Ureter (tissue), 1 donor: ENCODE data around the gene SNTG2. TPM values are rescaled to one million over a fixed set of nuclear protein-coding genes. Genes with fewer than 3 reads are reported as not detected.
"Not testable (repeated sequence)": the region's sequence is repeated elsewhere in the genome, so short reads cannot be mapped to it uniquely, and the experiment has no call there.

Source experiments
- DNase-seq: peaks from one replicate; pipeline ENCODE4 v3.0.0-alpha.2; 2020; ENCODE audit warnings: low spot score
- total RNA-seq: library from RNA; stranded (reverse); gene quantifications from one replicate; pipeline ENCODE4 v1.2.4, GENCODE V29; 2023
- donor health status: DM: yes; HTN: yes; CAD: no.

The SNTG2 gene
- total RNA-seq: 9.9 TPM

DNA sequence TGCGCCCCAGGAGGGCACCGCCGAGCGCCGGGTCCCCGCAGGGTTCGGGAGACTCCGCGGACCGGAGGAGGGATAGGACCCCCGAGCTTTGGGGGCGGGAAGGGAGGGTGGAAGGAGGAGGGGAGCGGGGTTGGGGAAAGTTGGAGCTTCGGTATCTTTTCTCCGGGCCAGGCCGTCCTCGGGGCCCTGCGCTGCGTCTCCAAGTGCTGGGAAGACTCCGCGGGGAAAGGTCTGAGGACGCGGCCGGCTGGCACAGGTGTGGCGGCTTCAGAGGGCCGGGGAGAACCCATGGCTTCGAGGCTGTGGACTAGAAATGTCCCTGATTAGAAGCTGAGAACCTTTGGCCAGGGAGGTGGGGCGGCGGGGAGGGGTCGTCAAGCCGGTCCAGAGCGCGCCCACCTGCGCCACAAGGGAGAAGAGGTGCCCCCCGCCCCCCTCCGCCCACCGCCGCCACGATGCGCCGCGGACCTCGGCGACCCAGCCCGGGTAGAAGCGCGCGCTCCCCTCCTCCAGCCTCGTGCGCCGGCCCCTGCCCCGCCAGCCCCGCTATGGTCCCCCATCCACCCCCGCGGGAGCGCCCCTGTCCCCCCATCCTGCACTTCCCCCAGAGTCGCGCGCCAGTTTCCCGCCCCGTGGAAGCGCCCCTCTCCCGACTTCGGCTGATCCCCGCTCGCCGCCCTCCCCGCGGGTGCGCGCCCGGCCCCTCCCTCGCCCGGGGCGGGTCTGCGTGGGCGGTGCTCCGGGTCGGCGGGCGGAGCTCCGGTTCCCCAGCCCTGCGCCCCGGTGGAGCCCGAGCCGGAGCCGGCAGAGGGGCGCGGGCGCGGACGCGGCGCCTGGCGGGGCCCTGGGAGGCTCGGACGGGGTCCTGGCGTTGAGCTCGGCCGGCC, at the start of gene SNTG2:
TSS of gene SNTG2 (plus strand) at position 770 of the 887 bp plus-strand sequence. CDS start 148 bp downstream, outside the sequence.
- DNase-seq: no peak

DNA sequence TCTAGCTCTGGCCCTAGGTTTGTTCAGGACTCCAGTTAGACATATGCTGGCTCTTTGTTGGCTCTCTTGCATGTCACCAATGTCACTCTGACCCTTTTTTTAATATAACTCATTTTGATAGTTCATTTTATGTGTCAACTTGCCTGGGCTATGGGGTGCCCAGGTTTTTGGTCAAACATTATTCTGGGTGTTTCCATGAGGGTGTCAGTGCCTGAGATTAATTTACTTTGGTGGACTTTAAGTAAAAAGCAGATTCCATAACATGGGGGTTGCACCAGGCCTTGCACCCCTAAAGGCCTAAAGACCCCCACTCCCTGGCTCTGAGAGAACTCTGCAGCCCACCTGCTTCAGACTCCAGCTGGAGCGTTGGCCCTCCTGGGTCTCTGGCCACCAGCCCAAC, 48.1 kb upstream of the SNTG2 start:
- DNase-seq: peak; percentile 17

DNA sequence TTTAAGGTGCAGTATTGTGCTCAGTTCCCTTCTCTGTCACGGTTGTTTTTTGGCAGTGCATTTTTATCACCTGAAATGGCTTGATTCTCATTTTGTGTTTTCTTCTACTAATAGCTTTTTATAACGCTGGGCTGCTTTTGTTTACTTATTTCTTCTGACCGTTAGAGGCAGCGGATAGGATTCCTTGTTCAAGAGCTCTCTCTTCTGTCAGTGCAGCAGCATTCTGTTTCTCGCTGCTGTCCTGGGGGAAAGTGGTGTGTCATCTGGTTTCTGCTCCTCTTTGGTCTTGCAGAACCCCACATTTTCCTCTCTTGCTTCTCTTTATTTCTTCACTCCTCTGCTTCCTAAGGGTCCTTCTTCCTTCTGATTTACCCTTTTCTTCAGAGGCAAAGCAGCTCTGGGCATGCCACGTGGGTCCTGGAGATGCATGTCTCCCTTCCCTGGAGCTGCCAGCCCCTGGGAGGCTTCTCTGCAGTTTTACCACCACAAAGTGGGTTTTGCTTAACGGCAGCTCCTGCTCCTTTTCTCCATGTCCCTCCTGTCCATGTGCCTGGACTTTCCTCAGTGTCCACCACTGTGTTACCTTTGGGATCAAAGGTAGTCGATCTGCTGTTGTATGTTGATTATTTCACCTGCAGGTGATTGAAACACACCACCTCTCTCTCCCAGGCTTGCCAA, 47.3 kb upstream of the SNTG2 start:
- peak; percentile 12 for DNase-seq

DNA sequence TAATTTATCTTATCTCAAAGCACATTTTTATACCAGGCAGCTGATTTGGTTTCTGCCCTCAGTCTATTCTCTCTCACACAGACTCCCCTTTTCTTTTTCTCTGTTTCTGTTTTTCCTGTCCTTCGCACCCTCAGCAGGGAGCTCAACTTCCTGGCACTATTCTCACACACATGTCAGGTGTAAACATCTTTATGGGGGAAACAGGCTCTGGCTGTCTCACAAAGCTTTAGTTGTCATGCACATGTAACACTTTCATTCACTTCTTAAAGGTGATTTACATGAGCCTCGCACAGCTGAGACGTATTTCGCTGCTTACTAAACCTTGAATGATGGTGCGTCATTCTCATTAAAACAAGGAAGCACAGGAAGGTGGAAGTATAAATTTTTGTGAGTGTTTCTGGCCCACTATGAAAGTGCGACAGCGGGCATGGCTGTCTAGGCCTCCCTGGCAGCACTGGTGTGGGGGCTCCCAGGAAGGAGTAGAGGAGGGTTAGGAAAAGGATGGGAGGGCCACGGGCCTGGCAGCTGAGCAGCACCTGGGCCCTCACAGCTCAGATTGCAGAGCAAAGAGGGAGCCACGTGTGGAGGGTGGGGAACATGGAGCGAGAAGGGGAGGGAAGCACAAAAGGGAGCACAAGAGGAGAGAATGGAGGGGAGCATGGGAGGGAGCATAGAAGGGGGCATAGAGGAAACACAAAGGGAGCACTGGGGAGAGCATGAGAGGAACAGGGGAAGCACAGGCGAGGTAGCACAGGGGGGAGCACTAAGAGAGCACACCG, 46.2 kb upstream of the SNTG2 start:
- peak; percentile 13 for DNase-seq

DNA sequence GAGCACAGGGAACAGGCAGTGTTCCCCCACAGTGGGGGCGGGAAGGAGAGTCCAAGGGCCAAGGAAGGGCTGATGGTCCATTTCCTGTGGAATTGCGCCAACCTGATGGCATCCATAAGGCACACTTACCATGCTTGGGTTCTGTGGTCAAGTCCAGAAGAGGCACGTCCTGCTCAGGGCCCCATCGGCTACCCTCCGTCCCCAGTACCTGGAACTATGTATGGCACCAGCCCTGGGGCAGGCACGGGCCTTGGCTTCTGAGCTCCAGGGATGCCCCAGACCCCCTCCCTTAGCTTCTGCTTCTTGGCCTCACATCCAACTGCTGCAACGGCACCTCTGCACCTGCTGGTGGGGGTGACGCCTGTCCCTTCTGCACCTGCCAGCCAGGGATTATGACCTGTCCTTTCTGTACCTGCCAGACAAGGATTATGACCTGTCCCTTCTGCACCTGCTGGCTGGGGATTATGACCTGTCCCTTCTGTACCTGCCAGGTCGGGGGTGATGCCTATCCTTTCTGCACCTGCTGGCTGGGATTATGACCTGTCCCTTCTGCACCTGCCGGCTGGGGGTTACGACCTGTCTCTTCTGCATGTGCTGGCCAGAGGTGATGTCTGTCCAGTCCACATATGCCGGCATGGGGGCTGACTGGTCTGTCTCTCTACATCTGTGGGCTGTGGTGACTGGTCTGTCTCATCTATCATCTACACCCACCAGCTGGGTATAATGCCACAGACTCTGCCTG, 45.4 kb upstream of the SNTG2 start:
- DNase-seq: peak; percentile 25

DNA sequence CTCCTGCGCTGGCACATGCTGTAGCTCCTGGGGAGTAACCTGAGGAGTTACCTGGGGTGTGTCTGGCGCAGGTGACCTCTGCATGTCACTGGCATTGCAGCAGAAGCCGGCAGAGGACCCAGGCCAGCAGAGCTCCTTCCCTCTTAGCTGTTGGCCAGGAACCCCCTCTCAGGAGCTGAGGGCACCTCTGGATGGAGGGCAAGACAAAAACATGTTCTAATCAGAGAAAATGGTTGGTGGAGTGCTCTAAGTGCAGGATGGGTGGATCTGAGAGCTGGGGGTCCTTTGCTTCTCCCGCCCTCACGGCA, 44.9 kb upstream of the SNTG2 start:
- peak; percentile 18 for DNase-seq

DNA sequence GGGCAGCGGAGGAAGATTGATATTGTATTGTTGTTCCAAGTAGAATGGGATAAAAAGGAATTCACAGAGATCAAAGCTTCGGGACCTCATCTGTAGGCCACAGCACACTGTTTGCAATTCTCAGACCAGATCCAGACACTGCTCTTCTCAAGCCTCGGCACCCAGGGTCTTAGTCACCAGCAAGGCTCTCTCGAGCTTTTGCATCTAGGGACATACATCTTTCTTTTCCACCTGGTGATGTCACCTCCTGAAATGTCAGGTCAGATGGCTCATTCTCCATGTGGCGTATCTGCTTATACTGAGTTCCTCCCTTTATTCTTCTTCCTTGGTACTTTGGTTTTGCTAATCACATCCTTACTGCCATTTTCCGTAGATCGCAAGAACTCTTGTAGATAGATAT, 42.9 kb upstream of the SNTG2 start:
- no peak for DNase-seq

DNA sequence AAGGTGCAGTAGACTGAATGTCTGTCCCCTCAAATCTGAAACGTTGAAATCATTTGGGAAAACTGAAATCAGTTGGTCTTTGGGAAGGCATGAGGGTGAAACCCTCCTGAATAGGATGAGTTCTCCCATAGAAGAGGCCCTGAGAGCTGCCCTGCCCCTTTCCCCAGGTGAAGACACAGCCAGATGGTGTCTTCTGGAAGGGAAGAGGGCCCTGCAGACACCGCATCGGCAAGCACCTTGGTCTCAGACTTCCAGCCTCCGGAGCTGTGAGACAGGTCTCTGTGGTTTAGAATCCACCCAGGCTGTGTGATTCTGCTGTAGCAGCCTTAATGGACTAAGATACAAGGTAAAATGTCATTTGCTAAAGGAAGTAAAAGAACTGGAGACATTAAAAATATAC, 42.1 kb upstream of the SNTG2 start:
- no peak for DNase-seq

DNA sequence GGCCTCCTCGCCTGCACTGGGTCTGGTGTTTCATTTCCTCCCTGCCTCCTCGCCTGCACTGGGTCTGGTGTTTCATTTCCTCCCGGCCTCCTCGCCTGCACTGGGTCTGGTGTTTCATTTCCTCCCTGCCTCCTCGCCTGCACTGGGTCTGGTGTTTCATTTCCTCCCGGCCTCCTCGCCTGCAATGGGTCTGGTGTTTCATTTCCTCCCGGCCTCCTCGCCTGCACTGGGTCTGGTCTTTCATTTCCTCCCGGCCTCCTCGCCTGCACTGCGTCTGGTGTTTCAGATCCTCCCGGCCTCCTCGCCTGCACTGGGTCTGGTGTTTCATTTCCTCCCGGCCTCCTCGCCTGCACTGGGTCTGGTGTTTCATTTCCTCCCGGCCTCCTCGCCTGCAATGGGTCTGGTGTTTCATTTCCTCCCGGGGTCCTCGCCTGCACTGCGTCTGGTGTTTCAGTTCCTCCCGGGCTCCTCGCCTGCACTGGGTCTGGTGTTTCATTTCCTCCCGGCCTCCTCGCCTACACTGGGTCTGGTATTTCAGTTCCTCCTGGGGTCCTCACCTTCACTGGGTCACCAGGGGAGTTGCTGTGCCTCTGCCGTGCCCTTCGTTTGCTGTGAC, 40.8 kb upstream of the SNTG2 start:
- not testable (repeated sequence) for DNase-seq

DNA sequence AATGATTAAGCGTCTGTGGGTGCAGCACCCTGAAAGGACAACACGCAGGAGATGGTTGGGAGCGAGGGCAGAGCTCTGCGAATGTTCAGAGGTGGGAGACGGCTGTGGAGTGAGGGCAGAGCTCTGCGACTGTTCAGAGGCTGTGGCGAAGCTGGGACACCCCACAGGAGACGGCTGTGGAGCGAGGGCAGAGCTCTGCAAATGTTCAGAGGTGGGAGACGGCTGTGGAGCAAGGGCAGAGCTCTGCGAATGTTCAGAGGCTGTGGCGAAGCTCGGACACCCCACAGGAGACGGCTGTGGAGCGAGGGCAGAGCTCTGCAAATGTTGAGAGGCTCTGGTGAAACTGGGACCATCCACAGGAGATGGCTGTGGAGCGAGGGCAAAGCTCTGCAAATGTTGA, 40.0 kb upstream of the SNTG2 start:
- no peak for DNase-seq

DNA sequence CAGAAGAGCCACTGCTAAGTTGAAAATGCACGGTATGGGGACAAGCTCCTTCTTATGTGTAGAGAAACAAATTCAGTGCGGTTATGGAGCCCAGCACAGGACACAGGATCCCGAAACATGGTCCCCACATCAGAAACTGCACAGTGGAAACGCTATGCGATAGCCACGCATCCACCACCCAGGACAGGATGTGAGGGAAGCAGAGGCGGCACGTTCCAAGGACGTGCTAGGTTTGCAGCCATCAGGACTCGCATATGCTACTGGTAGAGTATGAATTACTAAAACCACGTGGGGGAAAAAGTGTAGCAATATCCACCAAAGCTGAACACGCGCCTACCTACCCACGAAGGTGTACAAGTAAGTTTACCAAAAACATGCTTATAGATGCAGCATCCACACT, 34.7 kb upstream of the SNTG2 start:
- DNase-seq: no peak

DNA sequence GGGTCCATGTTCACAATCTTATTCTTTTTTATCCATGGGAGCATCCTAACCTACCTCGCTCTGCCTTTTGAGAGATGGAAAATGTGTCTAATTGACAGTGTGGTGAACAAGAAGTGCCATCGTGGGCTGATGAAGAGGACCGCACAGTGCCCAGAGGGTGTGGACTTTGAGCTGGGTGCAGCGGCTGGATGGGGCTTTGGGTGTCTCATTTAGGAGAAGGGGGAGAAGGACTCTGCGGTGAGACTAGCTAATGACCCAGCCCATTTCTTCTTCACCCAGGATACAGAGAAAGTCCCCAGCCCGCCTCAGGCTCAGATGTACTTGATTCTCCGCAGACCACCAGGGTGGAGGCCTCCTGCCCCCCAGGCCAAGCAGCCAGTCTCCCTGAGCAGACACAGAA, 33.7 kb upstream of the SNTG2 start:
- no peak for DNase-seq

DNA sequence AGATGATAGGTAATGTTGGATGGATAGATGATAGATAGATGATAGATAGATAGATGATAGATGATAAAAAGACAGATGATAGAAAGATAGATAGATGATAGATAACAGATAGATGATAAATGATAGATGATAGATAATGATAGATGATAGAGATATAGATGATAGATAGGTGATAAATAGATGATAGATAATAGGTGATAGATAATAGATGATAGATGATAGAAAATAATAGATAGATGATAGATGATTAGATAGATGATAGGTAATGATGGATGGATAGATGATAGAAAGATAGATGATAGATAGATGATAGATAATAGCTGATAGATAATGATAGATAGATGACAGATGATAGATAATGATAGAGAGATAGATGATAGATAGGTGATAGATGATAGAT, 31.0 kb upstream of the SNTG2 start:
- DNase-seq: no peak

DNA sequence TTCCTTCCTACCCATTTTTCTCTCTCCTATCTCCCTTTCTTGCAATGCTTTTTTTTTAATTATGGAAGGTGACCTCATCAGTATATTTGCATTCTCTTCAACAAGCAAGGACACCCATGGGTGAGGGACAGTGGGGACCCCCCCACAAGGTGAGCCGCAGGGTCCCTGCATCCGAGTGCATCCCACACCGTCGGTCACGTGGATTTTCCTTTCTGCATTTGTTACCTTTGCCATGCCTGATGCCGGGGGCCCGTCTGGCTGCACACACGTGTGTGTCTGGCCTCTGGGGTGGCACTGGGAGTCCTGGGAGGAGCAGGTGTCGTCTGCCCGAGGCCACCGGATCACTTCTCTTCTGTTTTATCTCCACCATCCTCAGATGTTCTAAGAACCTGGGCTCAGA, 30.1 kb upstream of the SNTG2 start:
- no peak for DNase-seq

DNA sequence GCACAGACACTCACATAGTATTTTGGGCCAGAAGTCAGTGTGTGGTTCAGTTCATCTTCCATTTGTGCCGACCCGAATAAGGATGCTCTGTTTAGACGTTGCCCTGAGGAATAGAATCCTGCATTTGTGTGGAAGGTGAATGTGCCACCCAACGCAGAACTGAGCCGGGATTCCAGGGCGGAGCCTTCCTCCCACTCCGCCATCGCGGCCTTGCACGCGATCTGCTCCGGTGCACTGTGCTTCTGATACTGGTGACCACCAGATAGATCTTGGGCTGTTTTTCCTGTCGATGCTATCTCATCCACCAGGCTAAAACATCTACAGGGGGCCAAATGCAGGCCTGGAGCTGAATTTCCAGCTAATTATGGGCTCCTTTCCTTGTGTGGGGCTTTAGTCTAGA, 29.6 kb upstream of the SNTG2 start:
- no peak for DNase-seq

DNA sequence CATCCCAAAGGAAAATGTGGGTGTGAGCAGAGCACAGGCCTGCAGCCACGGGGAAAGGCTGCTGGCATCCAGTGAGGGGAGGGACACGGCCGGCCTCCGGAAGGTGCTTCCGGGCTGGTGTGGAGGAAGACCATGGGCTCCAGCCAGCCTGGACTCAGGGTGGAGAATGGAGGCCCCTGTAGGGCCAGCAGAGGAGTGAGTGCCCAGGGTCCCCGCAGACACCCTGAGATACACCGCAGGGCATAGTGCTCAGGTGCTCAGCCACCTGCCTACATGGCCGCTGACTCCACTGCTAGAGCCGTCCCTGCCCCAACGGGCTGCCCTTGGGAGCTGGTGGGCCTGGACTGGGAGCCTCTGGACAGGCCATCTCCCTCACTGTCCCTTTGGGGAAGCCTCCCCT, 28.5 kb upstream of the SNTG2 start:
- no peak for DNase-seq

DNA sequence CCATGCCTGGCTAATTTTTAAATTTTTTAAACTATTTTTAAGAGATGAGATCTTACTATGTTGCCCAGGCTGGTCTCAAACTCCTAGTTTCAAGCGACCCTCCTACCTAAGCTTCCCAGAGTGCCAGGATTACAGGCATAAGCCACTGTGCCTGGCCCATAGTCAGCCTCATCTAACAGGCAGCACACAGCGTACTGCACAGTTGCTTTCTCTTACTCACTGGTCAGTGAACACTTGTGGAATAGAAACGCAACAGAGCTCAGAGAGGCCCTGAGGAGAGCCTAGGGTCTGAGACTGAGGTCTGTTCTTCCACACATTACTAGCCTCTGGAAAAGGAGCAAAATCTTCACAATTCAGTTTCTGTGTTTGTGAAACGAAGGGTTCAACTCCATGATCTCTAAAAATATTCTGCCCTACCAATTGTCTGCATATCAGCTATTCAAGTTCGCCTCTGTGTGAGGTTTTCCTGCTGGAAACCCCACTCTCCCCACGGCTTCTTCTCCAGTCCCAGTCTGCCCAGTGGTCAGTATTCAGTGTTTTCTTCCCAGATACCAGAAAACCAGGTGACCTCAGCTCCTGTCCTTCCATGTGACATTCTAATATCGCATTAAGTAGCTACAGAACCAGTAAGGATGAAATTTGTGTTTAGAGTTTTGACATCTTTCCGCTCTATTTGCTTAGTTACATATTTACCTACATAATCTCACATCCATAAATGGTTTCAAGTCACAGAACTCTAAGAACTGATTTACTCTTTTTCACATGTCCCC, 26.6 kb upstream of the SNTG2 start:
- DNase-seq: no peak

DNA sequence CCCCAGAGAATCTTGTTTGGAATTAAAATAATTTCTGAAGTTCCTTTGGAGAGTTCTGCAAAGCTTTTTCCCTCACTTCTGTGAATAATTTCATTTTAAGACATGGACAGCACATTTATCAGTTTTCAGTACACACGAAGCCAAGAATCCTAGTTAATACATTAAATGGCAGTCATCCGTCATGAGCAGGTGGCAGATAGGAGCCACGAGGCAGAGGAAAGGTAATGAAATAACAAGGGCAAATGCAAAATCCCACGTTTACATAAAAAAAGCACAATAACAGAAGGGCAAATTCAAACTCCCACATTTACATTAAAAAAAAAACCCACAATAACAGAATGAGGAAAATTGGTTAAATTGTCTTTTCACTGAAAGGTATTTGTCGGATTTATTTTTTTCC, 25.9 kb upstream of the SNTG2 start:
- no peak for DNase-seq

DNA sequence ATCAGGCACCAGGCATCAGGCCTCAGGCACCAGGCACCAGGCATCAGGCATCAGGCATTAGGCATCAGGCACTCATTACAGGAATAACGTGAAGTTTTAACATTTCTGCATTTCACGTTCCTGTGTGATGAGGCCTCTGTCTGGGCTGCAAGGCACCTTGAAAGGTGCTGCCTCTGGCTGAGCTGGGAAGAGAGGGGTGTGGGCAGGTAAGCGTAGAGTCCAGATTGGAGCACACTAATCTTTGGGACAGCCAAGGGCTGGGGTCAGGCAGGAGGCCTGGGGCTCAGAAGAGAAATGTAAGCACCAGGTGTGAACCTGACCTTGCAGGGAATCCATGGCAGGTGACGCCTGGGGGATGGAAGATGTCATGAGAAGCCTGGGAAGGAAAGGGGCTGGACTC, 25.3 kb upstream of the SNTG2 start:
- no peak for DNase-seq

DNA sequence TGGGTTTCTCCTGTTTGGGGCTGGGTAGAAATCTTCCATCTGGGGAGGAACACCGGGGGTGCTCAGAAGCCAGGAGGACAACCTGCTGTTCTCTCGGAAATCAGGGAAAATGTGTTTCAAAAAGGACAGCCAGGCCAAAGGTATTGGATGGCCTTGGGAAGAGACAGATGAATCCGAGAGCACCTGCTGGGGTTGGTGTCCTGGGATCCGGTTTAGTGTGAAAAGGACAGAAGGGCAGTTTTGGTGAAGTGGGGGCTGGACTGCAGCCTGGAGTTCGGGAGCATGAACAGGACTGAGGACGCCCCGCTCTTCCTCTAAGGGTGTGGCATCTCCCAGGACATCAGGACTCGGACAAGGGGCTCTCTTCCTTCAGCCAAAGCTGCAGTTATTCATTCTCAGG, 24.9 kb upstream of the SNTG2 start:
- no peak for DNase-seq
